Limb (tissue), 2 donors: ENCODE measurements around the gene RAD50.
A peak's percentile ranks its signal among the peaks of the same experiment; 100 is the strongest.
"Not testable (repeated sequence)": the region's sequence is repeated elsewhere in the genome, so short reads cannot be mapped to it uniquely, and the experiment has no call there.

Source experiments
- DNase-seq, 2 donors: peaks; one replicate each; pipeline ENCODE4 v3.0.0-alpha.2; 2016; ENCODE audit errors: extremely low spot score in 2 of 2

RAD50 gene

GRCh38 chr5:132557478-132558172 is 848 bp downstream of the RAD50 start:
- DNase-seq, result peak in 1 of 2 donors; percentile 15

- no peak for DNase-seq
Measured at GRCh38 chr5:132559383-132560060, 2.7 kb downstream of the RAD50 start.

- no peak for DNase-seq
Measured at GRCh38 chr5:132561601-132562000, 4.8 kb downstream of the RAD50 start.

GRCh38 chr5:132564555-132564954 is 7.8 kb downstream of the RAD50 start:
- DNase-seq, result not testable (repeated sequence)

- DNase-seq, result no peak
Measured at GRCh38 chr5:132566657-132567056, 9.9 kb downstream of the RAD50 start.

GRCh38 chr5:132576123-132576522 is 19.3 kb downstream of the RAD50 start:
- no peak for DNase-seq

GRCh38 chr5:132584560-132584959 is 27.8 kb downstream of the RAD50 start:
- DNase-seq, result not testable (repeated sequence)

GRCh38 chr5:132586063-132586462 is 29.3 kb downstream of the RAD50 start:
- no peak for DNase-seq

- DNase-seq, result no peak
Measured at GRCh38 chr5:132589467-132589866, 32.7 kb downstream of the RAD50 start.

- no peak for DNase-seq
Measured at GRCh38 chr5:132591145-132591544, 34.4 kb downstream of the RAD50 start.

- DNase-seq, result no peak
Measured at GRCh38 chr5:132592521-132592920, 35.7 kb downstream of the RAD50 start.

- no peak for DNase-seq
Measured at GRCh38 chr5:132594170-132594569, 37.4 kb downstream of the RAD50 start.

- DNase-seq, result no peak
Measured at GRCh38 chr5:132595624-132596023, 38.8 kb downstream of the RAD50 start.

- DNase-seq, result no peak
Measured at GRCh38 chr5:132601071-132601728, 44.4 kb downstream of the RAD50 start.

- no peak for DNase-seq
Measured at GRCh38 chr5:132607095-132607494, 50.3 kb downstream of the RAD50 start.

GRCh38 chr5:132608107-132608506 is 51.3 kb downstream of the RAD50 start:
- DNase-seq, result no peak

GRCh38 chr5:132611965-132612364 is 55.2 kb downstream of the RAD50 start:
- DNase-seq, result no peak

- DNase-seq, result no peak
Measured at GRCh38 chr5:132612846-132613245, 56.1 kb downstream of the RAD50 start.

GRCh38 chr5:132621699-132622098 is 64.9 kb downstream of the RAD50 start:
- no peak for DNase-seq

GRCh38 chr5:132622608-132623007 is 65.8 kb downstream of the RAD50 start:
- DNase-seq, result no peak

GRCh38 chr5:132627470-132627869 is 70.7 kb downstream of the RAD50 start:
- no peak for DNase-seq

GRCh38 chr5:132628814-132629213 is 72.0 kb downstream of the RAD50 start:
- DNase-seq, result no peak
